OCI-LY3 (cell line): Measurements from ENCODE around the gene TMEM233.

Experiments used
- EZH2phosphoT487 ChIP-seq: fragments of 200-600 bp; shearing (Covaris generic); IDR thresholded peaks from 2 replicates; pipeline ENCODE4 v1.6.1; 2018; ENCODE audit warnings: antibody characterized with exemption, mixed run types, low read depth
- TF ChIP-seq, protein P1 (sequence below): fragments of 200-600, 300-600 bp; sonication (generic); IDR thresholded peaks from 2 replicates; pipeline ENCODE4 v1.5.1; 2014; ENCODE audit warnings: antibody characterized with exemption, low read length, low read depth

DNA sequence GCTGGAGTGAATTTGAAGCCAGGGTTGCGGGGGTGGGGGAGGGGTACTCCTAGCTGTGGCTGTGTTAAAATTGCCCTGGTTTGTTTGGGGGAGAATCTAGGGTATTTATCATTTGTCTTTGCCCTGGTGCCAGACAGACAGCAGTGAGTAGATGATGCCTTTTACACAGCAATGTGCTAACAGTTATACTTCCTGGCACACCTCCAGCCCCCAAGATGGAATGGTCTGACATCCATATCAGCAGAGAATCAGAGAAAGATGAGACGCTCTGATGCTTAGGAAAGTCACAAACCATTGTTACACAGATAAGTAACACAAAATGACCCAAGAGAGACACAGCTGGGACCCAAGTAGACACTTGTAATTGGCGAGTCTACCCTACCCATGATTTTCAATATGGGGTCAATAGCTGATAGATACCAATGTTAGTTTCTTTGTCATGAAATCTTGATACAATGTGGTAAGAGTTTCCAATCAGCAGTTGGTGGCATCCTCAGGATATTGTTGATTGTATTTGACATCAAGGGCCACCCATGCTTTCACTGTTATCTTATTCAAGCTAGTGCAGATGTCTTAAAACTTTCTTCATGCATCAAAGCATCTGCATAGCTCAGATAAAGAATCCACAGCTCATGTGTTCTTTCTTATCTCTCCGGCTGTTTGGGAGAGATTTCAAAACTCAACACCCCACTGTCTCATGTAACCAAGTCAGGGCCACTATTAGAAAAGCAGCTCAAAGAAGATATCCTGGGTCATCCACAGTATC is 71.8 kb downstream of the TMEM233 start:
- TF ChIP-seq, protein P1, sequence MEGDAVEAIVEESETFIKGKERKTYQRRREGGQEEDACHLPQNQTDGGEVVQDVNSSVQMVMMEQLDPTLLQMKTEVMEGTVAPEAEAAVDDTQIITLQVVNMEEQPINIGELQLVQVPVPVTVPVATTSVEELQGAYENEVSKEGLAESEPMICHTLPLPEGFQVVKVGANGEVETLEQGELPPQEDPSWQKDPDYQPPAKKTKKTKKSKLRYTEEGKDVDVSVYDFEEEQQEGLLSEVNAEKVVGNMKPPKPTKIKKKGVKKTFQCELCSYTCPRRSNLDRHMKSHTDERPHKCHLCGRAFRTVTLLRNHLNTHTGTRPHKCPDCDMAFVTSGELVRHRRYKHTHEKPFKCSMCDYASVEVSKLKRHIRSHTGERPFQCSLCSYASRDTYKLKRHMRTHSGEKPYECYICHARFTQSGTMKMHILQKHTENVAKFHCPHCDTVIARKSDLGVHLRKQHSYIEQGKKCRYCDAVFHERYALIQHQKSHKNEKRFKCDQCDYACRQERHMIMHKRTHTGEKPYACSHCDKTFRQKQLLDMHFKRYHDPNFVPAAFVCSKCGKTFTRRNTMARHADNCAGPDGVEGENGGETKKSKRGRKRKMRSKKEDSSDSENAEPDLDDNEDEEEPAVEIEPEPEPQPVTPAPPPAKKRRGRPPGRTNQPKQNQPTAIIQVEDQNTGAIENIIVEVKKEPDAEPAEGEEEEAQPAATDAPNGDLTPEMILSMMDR = no peak
- TF ChIP-seq EZH2phosphoT487 = no peak
